Adrenal gland (tissue), 12 donors: ENCODE measurements around the gene TRIO. TPM values are rescaled to one million over a fixed set of nuclear protein-coding genes. Genes with fewer than 3 reads are reported as not detected.

Experiments used
- DNase-seq, 7 donors: peaks; one replicate each; pipeline ENCODE4 v3.0.0-alpha.2; 2019 to 2020
- H3K27ac ChIP-seq, 5 donors: fragments of 200-600 bp; sonication (generic) in 4 of 5; 1 replicate in 3 of 5; 2 replicates in 2 of 5; pipeline versions ENCODE4 v1.5.1 to v1.8.0; 2016 to 2020; ENCODE audit warnings: mild to moderate bottlenecking in 1 of 5
- H3K27me3 ChIP-seq: fragments of 200-600 bp; 2 replicates; pipeline ENCODE4 v1.8.0; 2021
- H3K36me3 ChIP-seq, 2 donors: fragments of 200-600 bp; replicated peaks in 1 of 2; 1 replicate in 1 of 2; 2 replicates in 1 of 2; pipeline versions ENCODE4 v1.5.1 to v1.8.0; 2018 to 2022
- H3K4me1 ChIP-seq, 2 donors: fragments of 200-600 bp; replicated peaks in 1 of 2; 1 replicate in 1 of 2; 2 replicates in 1 of 2; pipeline versions ENCODE4 v1.5.1 to v1.8.0; 2018 to 2021
- H3K4me3 ChIP-seq, 4 donors: fragments of 200-600 bp; sonication (generic) in 3 of 4; one replicate each; pipeline ENCODE4 v1.5.1; 2016 to 2018
- H3K9me3 ChIP-seq, 3 donors: fragments of 200-600 bp; sonication (generic) in 1 of 3; replicated peaks in 1 of 3; 1 replicate in 2 of 3; 2 replicates in 1 of 3; pipeline versions ENCODE4 v1.5.1 to v1.8.0; 2016 to 2021
- CTCF ChIP-seq, 6 experiments: fragments of 450-650 bp in 4 of 6; fragments of 200-600 bp in 2 of 6; sonication (generic) in 1 of 6; IDR thresholded peaks; 1 replicate in 5 of 6; 2 replicates in 1 of 6; pipeline versions ENCODE4 v1.5.1 to v1.8.0; 2016 to 2021; ENCODE audit warnings: antibody characterized with exemption in 6 of 6, mild to moderate bottlenecking in 2 of 6, moderate library complexity in 1 of 6
- POLR2A ChIP-seq, 2 donors: fragments of 450-650 bp; IDR thresholded peaks; one replicate each; pipeline ENCODE4 v1.6.1; 2017; ENCODE audit warnings: antibody characterized with exemption in 2 of 2, mild to moderate bottlenecking in 2 of 2, moderate library complexity in 1 of 2
- WGBS, 4 donors: extraction: QIAGEN DNeasy Blood & Tissue Kit in 2 of 4; methylation state at CpG; one replicate each; pipeline versions ENCODE4 v1.1.5 to v1.1.7; 2013 to 2017; 5-methylcytosine and 5-hydroxymethylcytosine counted together
- intact Hi-C, 2 donors: fragments of 100-400 bp; cut with DNase I; formaldehyde crosslinking; loops; one replicate each; pipeline versions ENCODE4 v1.14.1 to v1.15.0; 2022 to 2023
- polyA plus RNA-seq, 3 donors: library from polyadenylated mRNA; stranded (reverse); fragments of 200-250 nt in 2 of 3; fragments of 350-450 nt in 1 of 3; fragmentation: Illumina TruSeq in 1 of 3; extraction: RNeasy Lipid Tissue Mini Kit (QIAGEN cat#74804) in 1 of 3; gene quantifications; one replicate each; pipeline ENCODE4 v1.2.3, GENCODE V29; 2013 to 2014
- total RNA-seq, 9 donors: library from RNA; depleted of rRNA in 4 of 9; stranded (reverse); fragments of >200 nt in 4 of 9; fragments of 120-200 nt in 1 of 9; fragmentation: NEBNext Ultra II Directional in 1 of 9; extraction: Animal tissue kit (Norgen Biotek cat#: 25700) in 1 of 9; gene quantifications; one replicate each; pipeline versions ENCODE4 v1.1.0 to v1.2.4, GENCODE V29; 2013 to 2023
- donor health status: healthy with polysubstance abuse.
- donor health status: Bipolar disorder and iron deficiency.
- donor health status: DM: yes; HTN: yes; CAD: no.
- donor health status: DM: no; HTN: no; CAD: no.
- donor health status: DM: no; HTN: no; CAD: no.
- donor health status: DM: yes; HTN: yes; CAD: no.

TRIO gene
- total and polyA plus RNA-seq, 12 donors, result 27.3 to 109 (median 72.4) TPM

- no peaks in the 10 kb centered on the region for H3K27me3 ChIP-seq
- no peaks in the 10 kb centered on the region for H3K4me1 ChIP-seq
- WGBS, 4 donors, result 82 to 94% (median 89%) methylated on average over 12 of the region's 12 CpGs
- no peak for TF ChIP-seq POLR2A (IDR thresholded peaks at IDR 0.05)
- TF ChIP-seq CTCF (IDR thresholded peaks at IDR 0.05), result no peak
- intact Hi-C loops, result no loop called here
- DNase-seq, result no peak
- H3K9me3 ChIP-seq, result no peaks in the 10 kb centered on the region
- no peak overlapping the region for H3K4me3 ChIP-seq
- H3K36me3 ChIP-seq, result no peaks in the 10 kb centered on the region
- no peak overlapping the region for H3K27ac ChIP-seq
Measured at GRCh38 chr5:14523243-14524034, 380.3 kb downstream of the TRIO start.

- no peaks in the 10 kb centered on the region for H3K27me3 ChIP-seq
- no peak overlapping the region for H3K4me3 ChIP-seq
- H3K4me1 ChIP-seq, result no peaks in the 10 kb centered on the region
- 81 to 96% (median 91%) methylated on average over 3 to 4 of the region's 4 CpGs for WGBS, 4 donors
- intact Hi-C loops, result no loop called here
- H3K9me3 ChIP-seq, result no peaks in the 10 kb centered on the region
- TF ChIP-seq CTCF (IDR thresholded peaks at IDR 0.05) (no peak), POLR2A (IDR thresholded peaks at IDR 0.05) (no peak)
- H3K27ac ChIP-seq, result no peak overlapping the region
- H3K36me3 ChIP-seq, result no peaks in the 10 kb centered on the region
- DNase-seq, result no peak
Measured at GRCh38 chr5:14525397-14525796, 382.3 kb downstream of the TRIO start.

- no peaks in the 10 kb centered on the region for H3K4me1 ChIP-seq
- WGBS, 4 donors, result 87 to 96% (median 90%) methylated on average over 2 of the region's 2 CpGs
- no peaks in the 10 kb centered on the region for H3K9me3 ChIP-seq
- no peak for DNase-seq
- no peak overlapping the region for H3K27ac ChIP-seq
- H3K36me3 ChIP-seq, result no peaks in the 10 kb centered on the region
- H3K4me3 ChIP-seq, result no peak overlapping the region
- TF ChIP-seq CTCF (IDR thresholded peaks at IDR 0.05), result no peak
- no peak for TF ChIP-seq POLR2A (IDR thresholded peaks at IDR 0.05)
- intact Hi-C loops, result no loop called here
- H3K27me3 ChIP-seq, result no peaks in the 10 kb centered on the region
Measured at GRCh38 chr5:14526493-14526892, 383.4 kb downstream of the TRIO start.

- intact Hi-C loops, result no loop called here
- 89 to 93% (median 89%) methylated on average over 6 of the region's 6 CpGs for WGBS, 4 donors
- no peak for DNase-seq
Measured at GRCh38 chr5:14528115-14528514, 385.0 kb downstream of the TRIO start.

More at GRCh38 chr5:14528115-14528514, 385.0 kb downstream of the TRIO start:
- Histone ChIP-seq H3K4me3 (no peak overlapping the region), H3K9me3 (no peaks in the 10 kb centered on the region), H3K27me3 (no peaks in the 10 kb centered on the region), H3K4me1 (no peaks in the 10 kb centered on the region), H3K36me3 (no peaks in the 10 kb centered on the region), H3K27ac (no peak overlapping the region)
- TF ChIP-seq POLR2A (IDR thresholded peaks at IDR 0.05) (no peak), CTCF (IDR thresholded peaks at IDR 0.05) (no peak)
